B cell (primary cell): ENCODE results near the gene COTL1. TPM values are rescaled to one million over a fixed set of nuclear protein-coding genes. Genes with fewer than 3 reads are reported as not detected.

Experiments used
- ATAC-seq: fragments of 200-7000 bp; cut with Tn5 transposase; one replicate; pipeline ENCODE4 v1.10.0; 2021; ENCODE audit warnings: low read depth, mild to moderate bottlenecking, moderate number of reproducible peaks, moderate library complexity
- CTCF ChIA-PET: fragments of 350-600 bp; sonication (Branson Sonifier 250); formaldehyde crosslinking; loops from one replicate; lab custom pipeline; 2021; ENCODE audit warnings: antibody characterized with exemption, inconsistent platforms; lab: Charles Lee
- POLR2A ChIA-PET: fragments of 350-600 bp; sonication (Branson Sonifier 250); formaldehyde crosslinking; loops from one replicate; lab custom pipeline; 2021; ENCODE audit warnings: antibody characterized with exemption; lab: Charles Lee
- DNase-seq: peaks from one replicate; pipeline ENCODE4 v3.0.0; 2013
- H2AFZ ChIP-seq: 2 replicates; pipeline ENCODE4 v1.6.1; 2012; ENCODE audit warnings: mild to moderate bottlenecking, low read depth, low read length; ENCODE audit not compliant: insufficient read depth, poor library complexity, severe bottlenecking
- H3K27ac ChIP-seq, 2 donors: 1 replicate in 1 of 2; 2 replicates in 1 of 2; pipeline ENCODE4 v1.5.1; 2012 to 2013; ENCODE audit warnings: low read length in 2 of 2, mild to moderate bottlenecking in 2 of 2, moderate library complexity in 1 of 2
- H3K27me3 ChIP-seq, 4 experiments: fragments of 200-600 bp in 1 of 4; sonication (generic) in 1 of 4; replicated peaks in 1 of 4; 1 replicate in 2 of 4; 2 replicates in 2 of 4; pipeline versions ENCODE4 v1.6.1 to v1.7.0; 2013 to 2016; ENCODE audit warnings: low read length in 3 of 4, mild to moderate bottlenecking in 2 of 4, mixed read lengths in 1 of 4, moderate library complexity in 1 of 4; ENCODE audit not compliant: insufficient read depth in 4 of 4, control insufficient read depth in 3 of 4; ENCODE audit errors: control extremely low read depth in 1 of 4
- H3K36me3 ChIP-seq, 2 experiments: replicated peaks in 1 of 2; 1 replicate in 1 of 2; 2 replicates in 1 of 2; pipeline versions ENCODE4 v1.6.1 to v1.7.1; 2013; ENCODE audit warnings: low read length in 1 of 2; ENCODE audit not compliant: insufficient read depth in 2 of 2, control insufficient read depth in 1 of 2; ENCODE audit errors: control extremely low read depth in 1 of 2, extremely low read depth in 1 of 2
- H3K4me1 ChIP-seq, 2 donors: fragments of 200-600 bp in 1 of 2; sonication (generic) in 1 of 2; 1 replicate in 1 of 2; 2 replicates in 1 of 2; pipeline versions ENCODE4 v1.5.1 to v1.6.1; 2013 to 2017; ENCODE audit warnings: low read length in 2 of 2; ENCODE audit not compliant: control insufficient read depth in 2 of 2, insufficient read depth in 2 of 2
- H3K4me2 ChIP-seq: replicated peaks from 2 replicates; pipeline ENCODE3; 2012; ENCODE audit warnings: mild to moderate bottlenecking, low read depth, low read length; ENCODE audit not compliant: poor library complexity, severe bottlenecking
- H3K4me3 ChIP-seq, 5 experiments: fragments of 200-600 bp in 1 of 5; sonication (generic) in 1 of 5; 1 replicate in 3 of 5; 2 replicates in 2 of 5; pipeline versions ENCODE4 v1.5.1 to v1.7.0; 2011 to 2016; ENCODE audit warnings: low read length in 4 of 5, mild to moderate bottlenecking in 4 of 5, low read depth in 2 of 5, control low read depth in 1 of 5, moderate library complexity in 1 of 5; ENCODE audit not compliant: insufficient read depth in 1 of 5; ENCODE audit errors: control extremely low read depth in 1 of 5, extremely low read depth in 1 of 5
- H3K79me2 ChIP-seq: fragments of 200-600 bp; sonication (generic); one replicate; pipeline ENCODE4 v1.6.0; 2016; ENCODE audit warnings: low read length; ENCODE audit not compliant: control insufficient read depth, insufficient read depth
- H3K9ac ChIP-seq: fragments of 200-600 bp; sonication (generic); 2 replicates; pipeline ENCODE4 v1.6.1; 2017; ENCODE audit warnings: mild to moderate bottlenecking, low read length, moderate library complexity
- H3K9me3 ChIP-seq, 3 donors: one replicate each; pipeline versions ENCODE4 v1.6.1 to v1.7.1; 2013; ENCODE audit warnings: low read length in 2 of 3; ENCODE audit not compliant: control insufficient read depth in 2 of 3, insufficient read depth in 1 of 3; ENCODE audit errors: control extremely low read depth in 1 of 3
- H4K20me1 ChIP-seq: 2 replicates; pipeline ENCODE4 v1.6.0; 2012; ENCODE audit warnings: mild to moderate bottlenecking, low read length; ENCODE audit not compliant: insufficient read depth, control insufficient read depth, poor library complexity, severe bottlenecking
- H3K27ac Mint-ChIP-seq: one replicate; pipeline ENCODE4 v1.8.0; 2021; ENCODE audit warnings: mixed read lengths
- H3K27me3 Mint-ChIP-seq: one replicate; pipeline ENCODE4 v1.8.0; 2021; ENCODE audit warnings: mixed read lengths
- H3K4me1 Mint-ChIP-seq: one replicate; pipeline ENCODE4 v1.8.0; 2021; ENCODE audit warnings: mixed read lengths
- H3K4me3 Mint-ChIP-seq: one replicate; pipeline ENCODE4 v1.8.0; 2021; ENCODE audit warnings: mixed read lengths
- H3K9me3 Mint-ChIP-seq: one replicate; pipeline ENCODE4 v1.8.0; 2022; ENCODE audit warnings: mixed read lengths; ENCODE audit not compliant: insufficient read depth
- EZH2 ChIP-seq: IDR thresholded peaks from 2 replicates; pipeline ENCODE4 v1.6.1; 2012; ENCODE audit warnings: borderline replicate concordance, low read depth, mild to moderate bottlenecking, moderate library complexity, low read length; ENCODE audit not compliant: insufficient read depth, poor library complexity, severe bottlenecking
- WGBS: methylation state at CpG from one replicate; pipeline ENCODE4 v1.1.5; 2013; ENCODE audit warnings: missing lambda C conversion rate; ENCODE audit not compliant: insufficient coverage; 5-methylcytosine and 5-hydroxymethylcytosine counted together
- intact Hi-C: fragments of 100-400 bp; cut with micrococcal nuclease; formaldehyde crosslinking; loops from one replicate; pipeline ENCODE4 v1.10.0; 2022
- polyA plus RNA-seq: library from polyadenylated mRNA; depleted of rRNA; stranded (reverse); fragments of >200 nt; gene quantifications from 2 replicates; pipeline ENCODE4 v1.2.3, GENCODE V29; 2012
- total RNA-seq, 2 donors: library from RNA; stranded (reverse); fragments of 120-200 nt in 1 of 2; gene quantifications; 1 replicate in 1 of 2; 2 replicates in 1 of 2; pipeline versions ENCODE4 v1.2.3 to v1.2.4, GENCODE V29; 2013 to 2022
- TF ChIP-seq, protein P1 (sequence below): fragments of 200-600 bp; IDR thresholded peaks from one replicate; pipeline ENCODE4 v1.8.0; 2022; ENCODE audit warnings: antibody characterized with exemption, mild to moderate bottlenecking

The COTL1 gene
- total and polyA plus RNA-seq, 2 donors (not counting 1 experiment from before 2014, with no cell fraction given): 158 to 264 TPM

GRCh38 chr16:84568066-84568465 lies 49.8 kb downstream of the COTL1 start:
- Histone ChIP-seq H4K20me1 (peaks cover 61% of the 10 kb centered on the region), H3K27ac (no peak overlapping the region), H3K27me3 (no peaks in the 10 kb centered on the region), H2AFZ (no peak overlapping the region), H3K4me1 (peaks cover 13 to 46% of the 10 kb centered on the region in 2 donors), H3K4me3 (no peak overlapping the region), H3K9me3 (peaks cover 0 to 21% (median 9%) of the 10 kb centered on the region in 3 donors), H3K9ac (no peak overlapping the region), H3K4me2 (no peak overlapping the region), H3K36me3 (peaks cover 0 to 82% of the 10 kb centered on the region in 2 experiments), H3K79me2 (peaks cover 72% of the 10 kb centered on the region)
- no peaks in the 10 kb centered on the region for H3K27me3 Mint-ChIP-seq
- DNase-seq (no peak), ATAC-seq (no peak)
- intact Hi-C loops: no loop called here
- H3K27ac Mint-ChIP-seq: no peak overlapping the region
- peaks cover 5% of the 10 kb centered on the region for H3K9me3 Mint-ChIP-seq
- H3K4me3 Mint-ChIP-seq: no peak overlapping the region
- TF ChIP-seq, protein P1, sequence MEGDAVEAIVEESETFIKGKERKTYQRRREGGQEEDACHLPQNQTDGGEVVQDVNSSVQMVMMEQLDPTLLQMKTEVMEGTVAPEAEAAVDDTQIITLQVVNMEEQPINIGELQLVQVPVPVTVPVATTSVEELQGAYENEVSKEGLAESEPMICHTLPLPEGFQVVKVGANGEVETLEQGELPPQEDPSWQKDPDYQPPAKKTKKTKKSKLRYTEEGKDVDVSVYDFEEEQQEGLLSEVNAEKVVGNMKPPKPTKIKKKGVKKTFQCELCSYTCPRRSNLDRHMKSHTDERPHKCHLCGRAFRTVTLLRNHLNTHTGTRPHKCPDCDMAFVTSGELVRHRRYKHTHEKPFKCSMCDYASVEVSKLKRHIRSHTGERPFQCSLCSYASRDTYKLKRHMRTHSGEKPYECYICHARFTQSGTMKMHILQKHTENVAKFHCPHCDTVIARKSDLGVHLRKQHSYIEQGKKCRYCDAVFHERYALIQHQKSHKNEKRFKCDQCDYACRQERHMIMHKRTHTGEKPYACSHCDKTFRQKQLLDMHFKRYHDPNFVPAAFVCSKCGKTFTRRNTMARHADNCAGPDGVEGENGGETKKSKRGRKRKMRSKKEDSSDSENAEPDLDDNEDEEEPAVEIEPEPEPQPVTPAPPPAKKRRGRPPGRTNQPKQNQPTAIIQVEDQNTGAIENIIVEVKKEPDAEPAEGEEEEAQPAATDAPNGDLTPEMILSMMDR: no peak
- no peak for TF ChIP-seq EZH2
- POLR2A ChIA-PET: no interaction called here
- CTCF ChIA-PET: interaction anchor here (0.7 to 1.9 kb wide), 4 partner anchors 29 to 158 kb away, joined by 3 to 5 read pairs (median 4); no protein-coding TSS in a partner anchor
- 95% methylated on average over 5 of the region's 9 CpGs for WGBS
- peaks cover 44% of the 10 kb centered on the region for H3K4me1 Mint-ChIP-seq

DNA sequence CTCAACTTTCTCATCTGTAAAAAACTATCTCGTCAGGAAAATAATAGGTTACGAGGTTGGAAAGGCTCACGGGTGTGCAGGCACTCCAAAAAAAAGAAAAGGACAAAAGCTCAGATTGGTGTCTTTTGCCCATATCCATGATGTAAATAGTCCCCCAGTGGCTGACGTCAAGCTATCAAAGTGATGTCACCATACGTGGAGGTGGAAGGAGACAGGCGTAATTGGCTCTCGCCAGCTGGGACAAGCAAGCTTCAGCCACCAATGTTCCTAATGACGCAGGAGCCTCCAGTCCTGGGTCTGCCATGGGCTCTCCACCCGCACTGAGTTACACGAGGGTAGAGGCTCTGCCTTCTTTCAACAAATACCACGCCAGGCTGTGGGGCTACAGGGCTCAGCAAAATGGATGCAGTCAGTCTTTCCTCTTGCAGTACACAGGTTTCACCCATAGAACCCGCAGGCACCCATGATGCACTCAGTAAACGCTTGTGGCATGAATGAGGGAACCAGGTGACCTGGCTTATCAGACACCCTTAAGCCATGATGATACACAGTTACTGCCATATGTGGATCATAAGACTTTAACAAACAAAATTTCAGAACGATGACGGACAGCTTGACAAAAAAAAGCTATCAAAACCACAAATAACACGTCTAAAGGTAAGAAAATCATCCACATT lies 50.5 kb downstream of the COTL1 start:
- CTCF ChIA-PET: interaction anchor here (0.7 to 1.9 kb wide), 3 partner anchors 30 to 159 kb away, joined by 3 to 5 read pairs (median 5); no protein-coding TSS in a partner anchor
- H3K27ac Mint-ChIP-seq: peak overlapping the region; percentile 20

More for the DNA sequence above, 50.5 kb downstream of the COTL1 start:
- Histone ChIP-seq H3K9me3 (peaks cover 0 to 28% (median 9%) of the 10 kb centered on the region in 3 donors), H3K27ac (no peak overlapping the region), H3K79me2 (peaks cover 65% of the 10 kb centered on the region), H3K4me3 (no peak overlapping the region), H2AFZ (no peak overlapping the region), H3K4me1 (peaks cover 19 to 46% of the 10 kb centered on the region in 2 donors), H4K20me1 (peaks cover 55% of the 10 kb centered on the region), H3K36me3 (peaks cover 0 to 76% of the 10 kb centered on the region in 2 experiments), H3K4me2 (no peak overlapping the region), H3K9ac (no peak overlapping the region), H3K27me3 (no peaks in the 10 kb centered on the region)
- intact Hi-C loops: no loop called here
- POLR2A ChIA-PET: no interaction called here
- 95% methylated on average over 14 of the region's 16 CpGs for WGBS
- no peak for DNase-seq
- H3K4me1 Mint-ChIP-seq: peaks cover 47% of the 10 kb centered on the region
- peaks cover 5% of the 10 kb centered on the region for H3K9me3 Mint-ChIP-seq
- ATAC-seq: no peak
- no peak for TF ChIP-seq EZH2
- TF ChIP-seq, protein P1: no peak
- H3K27me3 Mint-ChIP-seq: no peaks in the 10 kb centered on the region
- H3K4me3 Mint-ChIP-seq: no peak overlapping the region
